Trophoblast cell (in vitro differentiated cells and primary cell): ENCODE results near the gene STRN4.

Experiments
- DNase-seq, 2 donors: peaks; one replicate each; pipeline ENCODE4 v3.0.0-alpha.2; 2016
- H2AFZ ChIP-seq: 2 replicates; pipeline ENCODE4 v1.6.1; 2013; ENCODE audit warnings: low read length, moderate library complexity, mild to moderate bottlenecking; ENCODE audit not compliant: insufficient read depth, poor library complexity
- H2AK5ac ChIP-seq: 2 replicates; pipeline ENCODE4 v1.6.1; 2013; ENCODE audit warnings: mild to moderate bottlenecking, low read length
- H2BK120ac ChIP-seq: 2 replicates; pipeline ENCODE4 v1.6.1; 2013; ENCODE audit warnings: low read length, mild to moderate bottlenecking, moderate library complexity; ENCODE audit not compliant: insufficient read depth, poor library complexity
- H2BK12ac ChIP-seq: 2 replicates; pipeline ENCODE4 v1.6.1; 2013; ENCODE audit warnings: mild to moderate bottlenecking, low read length, moderate library complexity
- H2BK5ac ChIP-seq: 2 replicates; pipeline ENCODE4 v1.6.1; 2013; ENCODE audit warnings: low read length, low read depth, moderate library complexity, mild to moderate bottlenecking; ENCODE audit not compliant: poor library complexity
- H3K14ac ChIP-seq: 2 replicates; pipeline ENCODE4 v1.6.1; 2013; ENCODE audit warnings: mild to moderate bottlenecking, low read length
- H3K18ac ChIP-seq: 2 replicates; pipeline ENCODE4 v1.6.1; 2013; ENCODE audit warnings: mild to moderate bottlenecking, low read length
- H3K23ac ChIP-seq: 2 replicates; pipeline ENCODE4 v1.6.1; 2013; ENCODE audit warnings: low read length
- H3K27ac ChIP-seq: 2 replicates; pipeline ENCODE4 v1.5.1; 2013; ENCODE audit warnings: low read depth, mild to moderate bottlenecking, inconsistent platforms, low read length, moderate library complexity
- H3K27me3 ChIP-seq: 2 replicates; pipeline ENCODE4 v1.6.1; 2013; ENCODE audit warnings: inconsistent platforms, mild to moderate bottlenecking, low read length, moderate library complexity; ENCODE audit not compliant: insufficient read depth
- H3K36me3 ChIP-seq, 2 experiments: 1 replicate in 1 of 2; 2 replicates in 1 of 2; pipeline ENCODE4 v1.6.1; 2013; ENCODE audit warnings: low read length in 2 of 2, mild to moderate bottlenecking in 2 of 2, moderate library complexity in 1 of 2; ENCODE audit not compliant: insufficient read depth in 2 of 2, control insufficient read depth in 1 of 2
- H3K4ac ChIP-seq: 2 replicates; pipeline ENCODE4 v1.6.1; 2013; ENCODE audit warnings: low read depth, mild to moderate bottlenecking, low read length, moderate library complexity
- H3K4me1 ChIP-seq, 2 experiments: 1 replicate in 1 of 2; 2 replicates in 1 of 2; pipeline ENCODE4 v1.6.1; 2013; ENCODE audit warnings: low read length in 2 of 2, mild to moderate bottlenecking in 2 of 2, moderate library complexity in 1 of 2; ENCODE audit not compliant: insufficient read depth in 2 of 2, control insufficient read depth in 1 of 2
- H3K4me2 ChIP-seq: 2 replicates; pipeline ENCODE4 v1.6.1; 2013; ENCODE audit warnings: inconsistent platforms, mild to moderate bottlenecking, low read length, moderate library complexity
- H3K4me3 ChIP-seq: 2 replicates; pipeline ENCODE4 v1.5.1; 2013; ENCODE audit warnings: mild to moderate bottlenecking, low read depth, low read length, inconsistent platforms
- H3K79me1 ChIP-seq: one replicate; pipeline ENCODE4 v1.6.1; 2013; ENCODE audit warnings: low read length
- H3K79me2 ChIP-seq: 2 replicates; pipeline ENCODE4 v1.6.1; 2013; ENCODE audit warnings: low read length, mild to moderate bottlenecking; ENCODE audit not compliant: control insufficient read depth, insufficient read depth, poor library complexity
- H3K9ac ChIP-seq: 2 replicates; pipeline ENCODE4 v1.6.1; 2013; ENCODE audit warnings: mild to moderate bottlenecking, low read length
- H3K9me3 ChIP-seq: 2 replicates; pipeline ENCODE4 v1.6.1; 2013; ENCODE audit warnings: low read depth, mild to moderate bottlenecking, control low read depth, inconsistent platforms, low read length; ENCODE audit not compliant: insufficient read depth
- H4K12ac ChIP-seq: 2 replicates; pipeline ENCODE4 v1.6.1; 2013; ENCODE audit warnings: low read depth, mild to moderate bottlenecking, low read length, moderate library complexity
- H4K8ac ChIP-seq: 2 replicates; pipeline ENCODE4 v1.6.1; 2013; ENCODE audit warnings: low read depth, mild to moderate bottlenecking, low read length, moderate library complexity
- H4K91ac ChIP-seq: one replicate; pipeline ENCODE4 v1.6.1; 2013; ENCODE audit warnings: low read depth, mild to moderate bottlenecking, low read length, moderate library complexity
- WGBS: extraction: QIAGEN DNeasy Blood & Tissue Kit; methylation state at CpG from one replicate; pipeline ENCODE4 v1.1.7; 2013; ENCODE audit warnings: missing lambda C conversion rate; ENCODE audit not compliant: insufficient read length, insufficient coverage; ENCODE audit errors: extremely low coverage; 5-methylcytosine and 5-hydroxymethylcytosine counted together

Gene STRN4

GRCh38 chr19:46691948-46692347, 54.3 kb downstream of the STRN4 start:
- no peaks in the 10 kb centered on the region for H3K79me1 ChIP-seq
- H3K4me3 ChIP-seq: no peak overlapping the region
- no peak overlapping the region for H3K4me2 ChIP-seq
- H3K18ac ChIP-seq: no peak overlapping the region
- no peak overlapping the region for H4K12ac ChIP-seq
- H3K27me3 ChIP-seq: no peaks in the 10 kb centered on the region
- H3K79me2 ChIP-seq: no peaks in the 10 kb centered on the region
- H3K9me3 ChIP-seq: no peaks in the 10 kb centered on the region
- no peak overlapping the region for H3K4ac ChIP-seq
- no peak overlapping the region for H3K14ac ChIP-seq
- no peak overlapping the region for H3K23ac ChIP-seq
- H2AK5ac ChIP-seq: no peak overlapping the region
- no peak overlapping the region for H2BK12ac ChIP-seq
- no peak overlapping the region for H4K8ac ChIP-seq
- no CpG with 5 or more reads among the region's 2 CpGs for WGBS
- H4K91ac ChIP-seq: no peak overlapping the region
- no peak overlapping the region for H3K27ac ChIP-seq
- no peaks in the 10 kb centered on the region for H3K4me1 ChIP-seq
- H2BK5ac ChIP-seq: no peak overlapping the region
- H3K36me3 ChIP-seq: peaks cover 80 to 87% of the 10 kb centered on the region in 2 experiments
- H2AFZ ChIP-seq: no peak overlapping the region
- no peak overlapping the region for H2BK120ac ChIP-seq
- H3K9ac ChIP-seq: no peak overlapping the region
- no peak for DNase-seq

- H2AK5ac ChIP-seq: no peak overlapping the region
- no peak overlapping the region for H3K4me2 ChIP-seq
- no peak overlapping the region for H4K12ac ChIP-seq
- H2AFZ ChIP-seq: no peak overlapping the region
- H3K36me3 ChIP-seq: peaks cover 76 to 83% of the 10 kb centered on the region in 2 experiments
- H3K18ac ChIP-seq: no peak overlapping the region
- H3K4me3 ChIP-seq: no peak overlapping the region
- no peaks in the 10 kb centered on the region for H3K4me1 ChIP-seq
- no peaks in the 10 kb centered on the region for H3K9me3 ChIP-seq
- H3K23ac ChIP-seq: no peak overlapping the region
- no peak overlapping the region for H2BK12ac ChIP-seq
- H3K79me2 ChIP-seq: no peaks in the 10 kb centered on the region
- no peak overlapping the region for H4K91ac ChIP-seq
- no peak overlapping the region for H4K8ac ChIP-seq
- no peaks in the 10 kb centered on the region for H3K27me3 ChIP-seq
- no peak overlapping the region for H2BK120ac ChIP-seq
- no peak overlapping the region for H2BK5ac ChIP-seq
- no peak overlapping the region for H3K4ac ChIP-seq
- WGBS: no CpG with 5 or more reads among the region's 2 CpGs
- H3K9ac ChIP-seq: no peak overlapping the region
- no peak overlapping the region for H3K27ac ChIP-seq
- no peak for DNase-seq
- H3K14ac ChIP-seq: no peak overlapping the region
- H3K79me1 ChIP-seq: no peaks in the 10 kb centered on the region
Measured at GRCh38 chr19:46691104-46691503, 55.1 kb downstream of the STRN4 start.

GRCh38 chr19:46689358-46689757, 56.9 kb downstream of the STRN4 start:
- H3K9ac ChIP-seq: no peak overlapping the region
- no peak overlapping the region for H2BK12ac ChIP-seq
- H4K8ac ChIP-seq: no peak overlapping the region
- no peak overlapping the region for H4K91ac ChIP-seq
- no peak for DNase-seq
- no peak overlapping the region for H3K18ac ChIP-seq
- no peak overlapping the region for H3K4me2 ChIP-seq
- no peak overlapping the region for H2AK5ac ChIP-seq
- no peak overlapping the region for H2BK120ac ChIP-seq
- no peak overlapping the region for H4K12ac ChIP-seq
- H3K14ac ChIP-seq: no peak overlapping the region
- no CpG with 5 or more reads among the region's 14 CpGs for WGBS
- H2BK5ac ChIP-seq: no peak overlapping the region
- H3K4me3 ChIP-seq: no peak overlapping the region
- no peaks in the 10 kb centered on the region for H3K27me3 ChIP-seq
- H3K79me1 ChIP-seq: no peaks in the 10 kb centered on the region
- no peaks in the 10 kb centered on the region for H3K9me3 ChIP-seq
- no peaks in the 10 kb centered on the region for H3K79me2 ChIP-seq
- no peak overlapping the region for H3K27ac ChIP-seq
- H3K23ac ChIP-seq: no peak overlapping the region
- no peak overlapping the region for H3K4ac ChIP-seq
- no peak overlapping the region for H2AFZ ChIP-seq
- H3K36me3 ChIP-seq: peaks cover 74 to 84% of the 10 kb centered on the region in 2 experiments
- H3K4me1 ChIP-seq: no peaks in the 10 kb centered on the region

GRCh38 chr19:46687438-46688145, 58.7 kb downstream of the STRN4 start:
- Histone ChIP-seq H3K4me2 (no peak overlapping the region), H3K4ac (no peak overlapping the region), H3K9me3 (no peaks in the 10 kb centered on the region), H2BK5ac (no peak overlapping the region), H3K14ac (no peak overlapping the region), H2AFZ (no peak overlapping the region), H3K36me3 (peaks cover 71 to 77% of the 10 kb centered on the region in 2 experiments), H3K27ac (no peak overlapping the region), H4K8ac (no peak overlapping the region), H3K79me1 (no peaks in the 10 kb centered on the region), H3K4me3 (no peak overlapping the region), H3K79me2 (no peaks in the 10 kb centered on the region), H4K12ac (no peak overlapping the region), H3K9ac (no peak overlapping the region), H3K18ac (no peak overlapping the region), H3K4me1 (no peaks in the 10 kb centered on the region), H3K23ac (no peak overlapping the region), H2AK5ac (no peak overlapping the region), H4K91ac (no peak overlapping the region), H3K27me3 (no peaks in the 10 kb centered on the region), H2BK12ac (no peak overlapping the region), H2BK120ac (no peak overlapping the region)
- no CpG with 5 or more reads among the region's 6 CpGs for WGBS
- no peak for DNase-seq
